ENCODE data around the gene SELENOH.

Gene SELENOH

GRCh38 chr11:57746920-57747319 lies 5.6 kb downstream of the SELENOH start:
- no peak for DNase-seq (ENCODE audit: low spot score)

- no peak for DNase-seq (ENCODE audit: low spot score)
These were observed 9.9 kb downstream of the SELENOH start for GRCh38 chr11:57751176-57751575.

GRCh38 chr11:57751676-57752253 lies 10.5 kb downstream of the SELENOH start, which contains the start of gene BTBD18:
Gene BTBD18, minus strand, starts transcription at chr11:57751819. Its CDS starts 631 bp downstream, at chr11:57751188.
- DNase-seq (ENCODE audit: low spot score): peak; percentile 61

GRCh38 chr11:57752954-57753353 lies 11.7 kb downstream of the SELENOH start:
- no peak for DNase-seq (ENCODE audit: low spot score)

- no peak for DNase-seq (ENCODE audit: low spot score)
These were observed 16.9 kb downstream of the SELENOH start for GRCh38 chr11:57758174-57758573.

DNA sequence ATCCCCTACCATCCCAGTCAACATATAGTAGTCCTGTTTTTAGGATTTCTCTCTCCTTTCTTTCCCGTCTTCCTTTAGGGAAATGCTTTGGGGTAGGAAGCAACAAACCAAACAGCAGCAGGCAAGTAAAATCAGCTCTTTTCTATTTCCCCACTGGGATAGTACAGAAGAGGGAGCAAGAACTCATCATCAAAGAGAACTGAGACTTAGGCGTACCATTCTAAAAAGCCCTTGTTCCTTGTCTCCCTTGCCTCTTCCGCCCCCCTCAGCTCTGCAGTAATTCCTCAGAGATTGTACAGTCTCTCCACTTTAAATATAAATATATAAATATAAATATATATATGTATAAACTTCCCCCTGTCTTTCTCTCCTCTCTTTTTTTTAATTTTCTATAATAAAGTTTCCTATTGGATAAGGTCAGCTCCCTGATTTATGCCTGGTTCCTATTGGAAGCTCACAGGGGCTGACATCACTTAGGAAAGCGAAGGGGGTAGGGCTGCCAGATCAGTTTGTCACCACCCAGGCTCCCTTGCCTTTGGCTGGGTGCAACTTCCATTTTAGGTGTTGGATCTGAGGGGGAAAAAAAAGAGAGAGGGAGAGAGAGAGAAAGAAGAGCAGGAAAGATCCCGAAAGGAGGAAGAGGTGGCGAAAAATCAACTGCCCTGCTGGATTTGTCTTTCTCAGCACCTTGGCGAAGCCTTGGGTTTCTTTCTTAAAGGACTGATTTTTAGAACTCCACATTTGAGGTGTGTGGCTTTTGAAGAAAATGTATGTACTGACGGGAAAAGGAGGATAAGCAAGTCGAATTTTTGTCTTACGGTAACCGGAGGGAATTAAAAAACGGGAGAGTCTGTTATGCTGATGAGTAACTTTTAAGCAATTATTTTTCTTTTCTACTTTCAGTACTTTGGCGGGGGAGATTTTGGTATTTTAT lies 20.3 kb downstream of the SELENOH start, which contains the start of gene CTNND1:
Gene CTNND1, plus strand, starts transcription at position 502 of the 934 bp plus-strand sequence. CDS start 29,677 bp downstream, outside the sequence.
- peak; percentile 91 for DNase-seq (ENCODE audit: low spot score)

DNA sequence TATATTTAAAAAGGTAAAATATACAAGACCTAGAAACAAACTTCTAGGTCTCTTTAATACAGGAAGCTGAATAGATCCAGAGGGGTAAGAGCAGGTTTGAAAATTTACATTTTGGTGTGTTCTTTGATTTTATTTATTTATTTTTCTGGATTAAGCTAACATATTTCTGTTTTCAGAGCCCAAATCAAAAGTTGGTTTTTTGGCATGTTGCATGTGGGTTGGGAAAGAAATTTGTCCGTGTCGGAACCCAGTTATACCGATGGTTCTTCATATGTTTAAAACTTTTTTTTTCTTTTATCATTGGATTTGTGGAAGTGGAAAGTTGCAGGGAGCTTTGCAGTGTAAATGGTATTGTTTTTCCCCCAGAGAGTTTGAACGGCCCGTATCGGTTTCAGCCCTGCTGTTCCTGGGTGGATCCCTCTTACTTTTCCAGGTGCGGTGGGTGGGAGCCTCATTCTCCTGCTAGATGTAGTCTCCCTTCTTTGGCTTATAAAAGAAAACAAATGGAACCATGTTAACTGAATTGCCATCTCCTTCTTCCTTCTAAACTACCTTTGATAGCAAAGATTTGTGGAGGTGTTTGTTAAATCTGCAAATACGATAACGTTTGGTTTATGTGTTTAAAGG lies 21.1 kb downstream of the SELENOH start:
- DNase-seq (ENCODE audit: low spot score): no peak

GRCh38 chr11:57763568-57763967 lies 22.3 kb downstream of the SELENOH start:
- DNase-seq (ENCODE audit: low spot score): peak; percentile 41

GRCh38 chr11:57764021-57764420 lies 22.7 kb downstream of the SELENOH start:
- no peak for DNase-seq (ENCODE audit: low spot score)

GRCh38 chr11:57764566-57764965 lies 23.3 kb downstream of the SELENOH start:
- no peak for DNase-seq (ENCODE audit: low spot score)

DNA sequence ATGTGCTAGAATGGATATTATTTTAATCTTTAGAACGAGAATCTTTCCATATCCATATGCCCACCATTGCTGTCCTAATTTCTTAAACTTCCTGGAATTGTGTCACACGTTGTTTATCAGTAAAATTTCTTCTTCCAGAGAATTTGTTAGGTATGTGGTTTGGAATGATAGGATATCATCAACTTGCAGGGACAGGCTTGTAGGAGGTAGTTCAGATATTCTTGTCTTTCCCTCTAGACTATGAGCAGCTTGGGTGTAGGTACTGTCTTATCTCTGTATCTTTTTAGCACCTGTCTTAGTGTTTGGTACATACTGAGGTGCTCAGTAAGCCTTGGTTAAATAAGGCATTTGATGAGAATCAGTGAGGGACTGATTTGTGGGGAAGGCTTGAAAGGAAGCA lies 23.7 kb downstream of the SELENOH start:
- no peak for DNase-seq (ENCODE audit: low spot score)

GRCh38 chr11:57770793-57771192 lies 29.5 kb downstream of the SELENOH start:
- no peak for DNase-seq (ENCODE audit: low spot score)

GRCh38 chr11:57771365-57771764 lies 30.1 kb downstream of the SELENOH start:
- DNase-seq (ENCODE audit: low spot score): no peak

GRCh38 chr11:57772562-57772961 lies 31.3 kb downstream of the SELENOH start:
- DNase-seq (ENCODE audit: low spot score): no peak

- no peak for DNase-seq (ENCODE audit: low spot score)
These were observed 31.8 kb downstream of the SELENOH start for GRCh38 chr11:57773026-57773598.

DNA sequence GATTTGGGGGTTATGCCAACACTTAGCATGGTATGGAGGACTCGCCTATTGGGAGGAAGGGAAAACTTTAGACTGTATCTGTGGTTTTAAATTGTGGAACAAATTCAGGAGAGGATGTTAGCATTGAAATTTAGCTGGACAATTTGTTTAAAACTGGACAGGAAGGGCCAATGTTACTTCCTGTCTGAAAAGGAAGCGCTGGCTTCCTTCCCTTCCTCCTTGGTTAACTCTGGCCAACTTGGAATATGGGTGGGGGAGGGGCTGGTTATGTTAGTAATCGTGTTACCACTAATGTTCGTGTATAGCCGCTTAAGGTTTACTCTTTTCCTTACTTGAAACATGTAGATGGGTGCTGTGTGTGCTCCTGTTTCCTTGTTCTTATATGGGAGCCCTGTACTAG lies 34.2 kb downstream of the SELENOH start:
- DNase-seq (ENCODE audit: low spot score): no peak

- DNase-seq (ENCODE audit: low spot score): no peak
These were observed 34.8 kb downstream of the SELENOH start for GRCh38 chr11:57776031-57776521.

GRCh38 chr11:57776577-57777210 lies 35.4 kb downstream of the SELENOH start:
- no peak for DNase-seq (ENCODE audit: low spot score)

- no peak for DNase-seq (ENCODE audit: low spot score)
These were observed 36.7 kb downstream of the SELENOH start for GRCh38 chr11:57777969-57778317.

GRCh38 chr11:57778318-57779037 lies 37.2 kb downstream of the SELENOH start:
- DNase-seq (ENCODE audit: low spot score): peak; percentile 69

DNA sequence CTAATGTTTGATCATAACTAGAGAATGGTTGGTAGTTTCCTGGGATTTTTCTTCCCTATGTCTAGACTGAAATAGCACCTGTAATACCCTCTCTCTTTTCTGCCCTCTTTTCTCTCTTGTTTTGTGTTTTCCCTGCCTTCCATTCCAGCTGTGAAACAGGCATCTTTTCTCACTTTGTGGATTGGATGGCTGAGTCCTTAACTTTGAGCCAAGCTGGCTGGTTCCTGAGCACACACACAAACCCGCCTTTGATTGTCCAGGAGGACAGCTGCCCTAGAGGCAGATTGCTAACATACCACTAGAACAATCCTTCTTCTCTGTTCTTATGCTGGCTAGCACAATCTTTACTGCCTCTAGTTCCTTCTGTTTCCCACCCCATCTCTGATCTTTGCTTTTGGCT lies 38.0 kb downstream of the SELENOH start:
- DNase-seq (ENCODE audit: low spot score): no peak

Data from D341Med (cell line).